ENCODE measurements around the gene MYO15A. TPM values are rescaled to one million over a fixed set of nuclear protein-coding genes. Genes with fewer than 3 reads are reported as not detected.

The MYO15A gene
- polyA plus RNA-seq, 1 donor (not counting 4 experiments of a cell fraction or from before 2014, with no cell fraction given) = 0.20 TPM

GRCh38 chr17:18139949-18140348 lies 31.4 kb downstream of the MYO15A start:
- Histone ChIP-seq H3K4me1 (ENCODE audit: control insufficient read depth, extremely low read depth, insufficient read depth, low read length) (no peaks in the 10 kb centered on the region), H3K9me1 (ENCODE audit: control insufficient read depth, extremely low read depth, insufficient read depth, low read length) (no peaks in the 10 kb centered on the region), H3K27ac (ENCODE audit: control insufficient read depth, insufficient read depth, low read length) (no peak overlapping the region), H4K20me1 (ENCODE audit: control insufficient read depth, extremely low read depth, insufficient read depth, low read length) (no peaks in the 10 kb centered on the region), H3K4me3 (ENCODE audit: control insufficient read depth in 2 of 3, extremely low read depth in 1 of 3, insufficient read depth in 2 of 3, low read depth in 1 of 3, low read length in 3 of 3) (no peak overlapping the region), H2AFZ (ENCODE audit: control insufficient read depth, low read length) (no peak overlapping the region), H3K9me3 (ENCODE audit: control insufficient read depth, low read depth, low read length) (no peaks in the 10 kb centered on the region), H3K9ac (ENCODE audit: control insufficient read depth, extremely low read depth, insufficient read depth, low read length) (no peak overlapping the region), H3K79me2 (ENCODE audit: control insufficient read depth, insufficient read depth, low read length) (no peaks in the 10 kb centered on the region), H3K4me2 (ENCODE audit: control insufficient read depth, extremely low read depth, insufficient read depth, low read depth, low read length) (no peak overlapping the region), H3K36me3 (ENCODE audit: control insufficient read depth in 2 of 2, extremely low read depth in 1 of 2, insufficient read depth in 2 of 2, low read length in 2 of 2) (no peaks in the 10 kb centered on the region), H3K27me3 (ENCODE audit: control insufficient read depth, extremely low read depth, insufficient read depth, low read length) (peaks cover 11% of the 10 kb centered on the region)
- DNase-seq (ENCODE audit: low read depth, low spot score) (no peak), FAIRE-seq (no peak)
- TF ChIP-seq EZH2 (IDR thresholded peaks at IDR 0.05; ENCODE audit: low read length) (no peak), CTCF (optimal IDR thresholded peaks at IDR 0.05 in 1 of 3, IDR thresholded peaks at IDR 0.05 in 1 of 3, conservative IDR thresholded peaks at IDR 0.05 in 1 of 3; ENCODE audit: extremely low read depth in 1 of 3, insufficient read depth in 2 of 3, low read length in 3 of 3) (peak; percentile 11 to 59 (median 33))
- dilution Hi-C loops (cut with MboI; ENCODE audit: extremely low pct_ligation_motif_present, low sequenced_read_pairs) = no loop called here

GRCh38 chr17:18140648-18141047 lies 32.1 kb downstream of the MYO15A start:
- H3K4me3 ChIP-seq (ENCODE audit: control insufficient read depth in 2 of 3, extremely low read depth in 1 of 3, insufficient read depth in 2 of 3, low read depth in 1 of 3, low read length in 3 of 3) = no peak overlapping the region
- no peaks in the 10 kb centered on the region for H3K9me1 ChIP-seq (ENCODE audit: control insufficient read depth, extremely low read depth, insufficient read depth, low read length)
- FAIRE-seq (no peak), DNase-seq (ENCODE audit: low read depth, low spot score) (no peak)
- no peak overlapping the region for H2AFZ ChIP-seq (ENCODE audit: control insufficient read depth, low read length)
- TF ChIP-seq EZH2 (IDR thresholded peaks at IDR 0.05; ENCODE audit: low read length) = no peak
- no peak for TF ChIP-seq CTCF (optimal IDR thresholded peaks at IDR 0.05 in 1 of 3, IDR thresholded peaks at IDR 0.05 in 1 of 3, conservative IDR thresholded peaks at IDR 0.05 in 1 of 3; ENCODE audit: extremely low read depth in 1 of 3, insufficient read depth in 2 of 3, low read length in 3 of 3)
- dilution Hi-C loops (cut with MboI; ENCODE audit: extremely low pct_ligation_motif_present, low sequenced_read_pairs) = no loop called here
- H3K27me3 ChIP-seq (ENCODE audit: control insufficient read depth, extremely low read depth, insufficient read depth, low read length) = peaks cover 11% of the 10 kb centered on the region
- no peaks in the 10 kb centered on the region for H3K79me2 ChIP-seq (ENCODE audit: control insufficient read depth, insufficient read depth, low read length)
- H3K4me2 ChIP-seq (ENCODE audit: control insufficient read depth, extremely low read depth, insufficient read depth, low read depth, low read length) = no peak overlapping the region
- H3K36me3 ChIP-seq (ENCODE audit: control insufficient read depth in 2 of 2, extremely low read depth in 1 of 2, insufficient read depth in 2 of 2, low read length in 2 of 2) = no peaks in the 10 kb centered on the region
- no peaks in the 10 kb centered on the region for H4K20me1 ChIP-seq (ENCODE audit: control insufficient read depth, extremely low read depth, insufficient read depth, low read length)
- no peaks in the 10 kb centered on the region for H3K9me3 ChIP-seq (ENCODE audit: control insufficient read depth, low read depth, low read length)
- no peak overlapping the region for H3K27ac ChIP-seq (ENCODE audit: control insufficient read depth, insufficient read depth, low read length)
- no peak overlapping the region for H3K9ac ChIP-seq (ENCODE audit: control insufficient read depth, extremely low read depth, insufficient read depth, low read length)
- no peaks in the 10 kb centered on the region for H3K4me1 ChIP-seq (ENCODE audit: control insufficient read depth, extremely low read depth, insufficient read depth, low read length)

All from keratinocyte (primary cell).